Endometrial microvascular endothelial cells (primary cell): Measurements from ENCODE around the gene PCDH1. TPM values are rescaled to one million over a fixed set of nuclear protein-coding genes. Genes with fewer than 3 reads are reported as not detected.
"Not testable (repeated sequence)": the region's sequence is repeated elsewhere in the genome, so short reads cannot be mapped to it uniquely, and the experiment has no call there.

Experiments
- in situ Hi-C: cut with HindIII; loops from 2 replicates; pipeline ENCODE4 v1.10.0; 2017; ENCODE audit warnings: low sequenced_read_pairs, low pct_unique_long_range_greater_than_20kb; ENCODE audit errors: inconsistent ontology term
- total RNA-seq: library from RNA; depleted of rRNA; stranded (reverse); fragments of >200 nt; gene quantifications from one replicate; pipeline ENCODE4 v1.2.3, GENCODE V29; 2015; ENCODE audit errors: inconsistent ontology term

Gene PCDH1
- total RNA-seq, 1 donor from 2014 or later: 94.1 TPM

- in situ Hi-C loops: not testable (repeated sequence)
Measured at GRCh38 chr5:141820686-141821085, 57.5 kb downstream of the PCDH1 start.

GRCh38 chr5:141817631-141818030 is 60.6 kb downstream of the PCDH1 start:
- in situ Hi-C loops: no loop called here

GRCh38 chr5:141816598-141817399 is 61.4 kb downstream of the PCDH1 start:
- in situ Hi-C loops: no loop called here

DNA sequence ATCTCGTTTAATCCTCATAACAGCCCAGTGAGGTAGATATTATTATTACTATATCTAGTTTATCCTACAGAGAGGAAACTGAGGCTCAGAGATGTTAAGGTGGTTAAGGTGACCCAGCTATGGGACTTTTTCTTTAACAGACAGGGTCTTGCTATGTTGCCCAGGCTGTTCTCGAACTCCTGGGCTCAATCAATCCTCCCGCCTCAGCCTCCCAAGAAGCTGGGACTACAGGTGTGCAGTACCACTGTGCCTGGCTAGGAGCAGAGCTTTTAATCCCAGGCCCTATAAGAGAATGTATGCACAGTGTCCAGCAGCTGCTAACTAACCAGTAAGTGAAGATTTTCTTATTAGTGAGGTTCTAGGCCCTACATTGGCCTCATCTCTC is 62.4 kb downstream of the PCDH1 start:
- in situ Hi-C loops: no loop called here

GRCh38 chr5:141815051-141815795 is 63.0 kb downstream of the PCDH1 start:
- in situ Hi-C loops: no loop called here

GRCh38 chr5:141814064-141814964 is 63.9 kb downstream of the PCDH1 start:
- in situ Hi-C loops: no loop called here

DNA sequence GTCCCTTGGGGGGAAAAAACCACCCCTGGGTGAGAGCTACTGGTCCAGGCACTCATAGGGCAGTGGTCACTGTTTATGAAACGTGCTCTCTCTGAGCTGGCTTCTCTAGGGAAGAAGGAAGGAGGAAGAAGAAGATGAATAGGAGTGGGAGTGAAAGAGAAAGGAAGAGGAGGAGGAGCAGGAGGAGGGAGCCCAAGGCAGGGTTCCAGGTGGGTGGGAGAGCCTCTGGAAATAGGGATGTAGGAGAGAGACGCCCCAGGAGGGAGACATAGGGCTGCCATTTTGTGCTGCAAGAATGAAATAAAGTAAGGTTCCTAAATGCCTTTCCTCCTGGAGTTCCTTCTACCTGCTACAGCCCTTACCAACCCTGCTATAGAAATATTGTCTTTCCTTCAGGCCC is 65.7 kb downstream of the PCDH1 start:
- in situ Hi-C loops: no loop called here

DNA sequence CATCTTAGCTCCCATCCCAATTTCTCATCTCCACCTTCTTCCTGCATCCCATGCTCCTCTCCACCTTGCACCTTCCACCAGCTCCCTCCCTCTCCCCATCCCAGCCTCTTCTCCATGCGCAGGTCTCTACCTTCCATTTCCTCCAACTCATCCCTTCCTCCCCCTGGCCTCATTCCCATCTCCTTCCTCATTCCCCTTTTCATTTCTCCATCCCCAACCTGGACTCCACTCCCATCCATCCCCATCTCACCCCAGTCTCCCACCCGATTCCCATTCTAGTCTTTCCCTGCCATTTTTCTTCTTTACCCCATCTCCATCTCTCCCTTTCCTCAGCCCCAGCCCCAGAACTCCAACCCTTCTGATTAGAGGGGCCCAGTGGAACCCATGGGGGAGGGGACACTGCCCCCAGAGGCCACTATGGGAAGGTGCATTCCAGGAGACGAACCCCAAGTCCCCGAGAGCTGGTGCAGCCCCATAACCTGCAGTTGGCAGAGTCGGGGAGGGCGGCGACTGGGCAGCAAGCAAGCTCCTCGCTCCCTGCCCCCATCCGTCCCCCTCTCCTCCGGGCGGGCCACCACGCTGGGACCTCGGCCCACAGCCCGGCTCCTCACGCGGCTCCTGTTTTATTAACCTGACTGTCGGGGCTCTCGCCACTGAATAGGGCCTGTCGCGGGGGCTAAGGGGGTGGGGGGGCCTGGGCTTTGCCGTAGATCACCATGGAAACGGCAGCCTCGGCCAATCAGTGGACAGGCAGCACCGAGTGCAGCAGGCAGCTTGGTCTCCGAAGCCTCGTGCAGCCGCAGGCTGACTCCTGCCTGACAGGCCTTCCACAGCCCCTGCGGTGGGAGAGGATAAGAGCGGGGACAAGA is 66.7 kb downstream of the PCDH1 start:
- in situ Hi-C loops: no loop called here

DNA sequence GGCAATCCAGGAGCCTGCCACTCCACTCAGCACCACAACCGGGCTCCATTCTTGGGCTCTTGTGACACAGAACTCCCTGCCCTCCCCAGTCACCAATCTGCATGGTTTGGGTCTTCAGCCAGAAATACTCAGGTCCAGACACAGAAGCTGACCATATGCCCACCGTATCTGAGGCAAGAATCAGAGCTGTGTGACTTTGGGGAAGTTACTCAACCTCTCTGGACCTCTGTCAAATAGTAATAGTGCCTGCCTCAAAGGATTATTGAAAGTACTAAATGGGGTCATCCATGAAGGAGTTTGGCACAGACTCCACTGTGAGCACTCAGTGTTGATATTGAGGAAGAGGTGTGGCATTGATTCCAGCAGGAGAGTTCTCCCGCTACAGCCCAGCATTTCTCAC is 67.5 kb downstream of the PCDH1 start:
- in situ Hi-C loops: no loop called here

DNA sequence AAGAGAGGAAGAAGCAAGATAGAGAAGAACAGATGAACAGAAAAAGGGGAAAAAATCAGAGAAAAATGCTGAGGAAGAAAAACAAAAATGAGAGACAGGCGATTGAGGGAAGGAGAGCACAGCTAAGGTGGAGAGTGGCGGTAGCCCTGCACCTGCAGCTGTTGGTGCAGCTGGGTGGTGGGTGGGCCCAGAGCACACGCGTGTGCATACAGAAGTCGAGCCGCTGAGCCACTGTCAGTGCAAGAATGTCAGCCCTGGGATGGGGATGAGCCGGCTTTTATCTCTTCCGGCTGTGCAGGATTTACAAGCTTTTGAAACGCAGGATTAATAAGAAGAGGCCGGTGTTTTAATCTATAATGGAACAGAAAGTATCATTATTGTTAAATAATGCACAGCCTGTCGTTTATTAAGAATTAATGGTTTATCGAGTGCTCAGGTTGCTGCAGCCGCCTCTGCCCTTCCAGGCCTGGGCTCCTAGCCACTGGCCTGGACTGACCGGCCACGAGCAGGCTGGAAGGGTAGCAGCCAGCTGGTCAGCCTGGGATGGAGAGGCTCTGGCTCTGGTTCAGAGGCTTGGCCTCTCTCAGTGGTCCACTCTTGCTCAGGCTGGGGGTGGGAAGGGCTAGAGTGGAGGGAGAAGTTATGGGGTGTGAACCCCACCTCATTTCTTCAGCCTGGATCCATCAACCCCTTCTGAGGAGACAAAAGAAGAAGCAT is 68.7 kb downstream of the PCDH1 start:
- in situ Hi-C loops: no loop called here

- in situ Hi-C loops: no loop called here
Measured at GRCh38 chr5:141808857-141809256, 69.4 kb downstream of the PCDH1 start.

- in situ Hi-C loops: no loop called here
Measured at GRCh38 chr5:141807732-141808131, 70.5 kb downstream of the PCDH1 start.

- in situ Hi-C loops: no loop called here
Measured at GRCh38 chr5:141807329-141807728, 70.9 kb downstream of the PCDH1 start.

GRCh38 chr5:141806626-141807025 is 71.6 kb downstream of the PCDH1 start:
- in situ Hi-C loops: no loop called here

DNA sequence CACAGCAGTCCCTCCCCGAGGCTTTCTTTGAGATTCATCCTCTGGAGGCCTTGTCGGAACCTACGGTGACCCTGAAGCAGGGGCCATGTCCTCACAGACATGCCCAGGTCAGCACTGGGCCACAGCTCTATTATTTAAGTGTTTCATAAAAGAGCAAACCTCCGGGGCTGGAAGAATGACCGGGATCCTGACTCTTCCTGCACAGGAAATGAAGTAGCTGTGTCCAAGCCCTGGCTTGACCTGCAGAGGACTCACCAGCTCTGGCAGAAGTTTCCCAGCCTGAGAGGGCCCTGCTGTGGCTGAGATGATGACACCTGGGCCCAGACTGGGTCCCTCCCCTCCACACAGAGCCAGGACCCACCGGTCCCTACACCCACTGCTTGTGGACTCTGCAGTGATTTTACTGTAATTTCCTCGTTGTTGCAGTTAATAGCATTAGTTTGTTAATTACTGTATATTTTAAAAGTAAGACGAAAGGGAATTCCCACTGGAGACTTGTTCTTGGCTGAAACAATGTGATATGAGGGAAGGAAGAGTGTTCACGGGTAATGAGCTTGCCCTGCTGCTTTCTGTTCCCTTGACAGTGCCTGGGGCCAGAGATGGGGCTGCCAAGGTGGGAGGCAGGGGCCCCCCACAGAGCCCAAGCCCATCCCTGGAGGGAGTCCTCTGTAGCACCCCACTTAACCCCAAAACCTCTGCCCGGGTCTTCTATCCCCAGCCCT is 72.2 kb downstream of the PCDH1 start:
- in situ Hi-C loops: no loop called here

DNA sequence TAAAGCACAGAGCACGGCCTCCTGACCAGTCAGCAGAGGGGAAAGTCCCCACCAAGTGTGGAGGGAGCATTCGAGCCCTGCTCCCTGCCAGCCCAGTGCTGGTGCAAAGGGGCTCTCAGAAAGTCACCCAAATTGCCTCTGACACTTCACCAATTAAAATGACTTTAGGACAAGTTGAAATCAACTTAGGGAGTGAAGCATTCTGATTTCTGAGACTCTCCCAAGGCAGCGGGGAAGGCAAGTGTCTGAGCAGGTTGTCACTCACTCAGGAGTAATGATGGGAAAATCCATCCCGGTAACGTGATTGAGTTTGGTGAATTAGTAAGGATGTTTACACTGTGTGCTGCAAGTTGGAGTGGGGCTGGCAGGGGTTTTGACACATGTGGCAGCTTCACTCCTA is 73.7 kb downstream of the PCDH1 start:
- in situ Hi-C loops: no loop called here
